Loucy (cell line): ENCODE measurements around the gene SLIT1.

Source experiments
- H2AFZ ChIP-seq: fragments of 200-600 bp; sonication (generic); 2 replicates; pipeline ENCODE4 v1.6.0; 2016; ENCODE audit warnings: antibody characterized with exemption, mild to moderate bottlenecking, low read length, moderate library complexity
- H3F3A ChIP-seq: fragments of 200-600 bp; 2 replicates; pipeline ENCODE4 v1.6.0; 2016; ENCODE audit warnings: antibody characterized with exemption, low read depth, mild to moderate bottlenecking
- H3K27me3 ChIP-seq: fragments of 200-600 bp; sonication (generic); 2 replicates; pipeline ENCODE4 v1.6.1; 2014; ENCODE audit warnings: low read length, mild to moderate bottlenecking; ENCODE audit not compliant: insufficient read depth, poor library complexity, severe bottlenecking
- H3K36me3 ChIP-seq: fragments of 200-600 bp; sonication (generic); 2 replicates; pipeline ENCODE4 v1.6.1; 2016; ENCODE audit warnings: low read length; ENCODE audit not compliant: insufficient read depth
- H3K4me1 ChIP-seq: fragments of 200-600 bp; sonication (generic); 2 replicates; pipeline ENCODE4 v1.5.1; 2014; ENCODE audit warnings: low read length, mild to moderate bottlenecking; ENCODE audit not compliant: insufficient read depth, poor library complexity, severe bottlenecking
- H3K4me2 ChIP-seq: fragments of 200-600 bp; sonication (generic); 2 replicates; pipeline ENCODE4 v1.6.0; 2014; ENCODE audit warnings: antibody characterized with exemption, low read length, low read depth, mild to moderate bottlenecking; ENCODE audit not compliant: poor library complexity, severe bottlenecking
- H3K4me3 ChIP-seq: fragments of 200-600 bp; sonication (generic); 2 replicates; pipeline ENCODE4 v1.5.1; 2014; ENCODE audit warnings: low read length, mild to moderate bottlenecking, mixed read lengths; ENCODE audit not compliant: poor library complexity, severe bottlenecking
- H3K79me2 ChIP-seq: fragments of 200-600 bp; sonication (generic); 2 replicates; pipeline ENCODE4 v1.6.1; 2014; ENCODE audit warnings: low read length; ENCODE audit not compliant: insufficient read depth
- H3K9ac ChIP-seq: fragments of 200-600 bp; sonication (generic); 2 replicates; pipeline ENCODE4 v1.6.0; 2014; ENCODE audit warnings: mild to moderate bottlenecking, low read depth, low read length, moderate library complexity; ENCODE audit not compliant: poor library complexity, severe bottlenecking
- H3K9me2 ChIP-seq: fragments of 200-600 bp; sonication (generic); replicated peaks from 2 replicates; pipeline ENCODE4 v1.6.1; 2016; ENCODE audit warnings: low read depth, low read length, mixed read lengths
- H3K9me3 ChIP-seq: fragments of 200-600 bp; sonication (generic); 2 replicates; pipeline ENCODE4 v1.6.1; 2014; ENCODE audit warnings: mild to moderate bottlenecking, antibody characterized with exemption, low read length, low read depth; ENCODE audit not compliant: insufficient read depth
- H4K20me1 ChIP-seq: fragments of 200-600 bp; sonication (generic); 2 replicates; pipeline ENCODE4 v1.6.0; 2014; ENCODE audit warnings: antibody characterized with exemption, low read length, mild to moderate bottlenecking; ENCODE audit not compliant: insufficient read depth, poor library complexity, severe bottlenecking
- EZH2phosphoT487 ChIP-seq: fragments of 200-600 bp; IDR thresholded peaks from 2 replicates; pipeline ENCODE4 v1.6.1; 2018; ENCODE audit warnings: antibody characterized with exemption, mild to moderate bottlenecking, moderate library complexity, borderline replicate concordance
- TF ChIP-seq, protein P1 (sequence below): fragments of 200-600 bp; sonication (generic); conservative IDR thresholded peaks from 2 replicates; pipeline ENCODE4 v1.5.1; 2014; ENCODE audit warnings: mild to moderate bottlenecking, antibody characterized with exemption, low read length

SLIT1 gene

DNA sequence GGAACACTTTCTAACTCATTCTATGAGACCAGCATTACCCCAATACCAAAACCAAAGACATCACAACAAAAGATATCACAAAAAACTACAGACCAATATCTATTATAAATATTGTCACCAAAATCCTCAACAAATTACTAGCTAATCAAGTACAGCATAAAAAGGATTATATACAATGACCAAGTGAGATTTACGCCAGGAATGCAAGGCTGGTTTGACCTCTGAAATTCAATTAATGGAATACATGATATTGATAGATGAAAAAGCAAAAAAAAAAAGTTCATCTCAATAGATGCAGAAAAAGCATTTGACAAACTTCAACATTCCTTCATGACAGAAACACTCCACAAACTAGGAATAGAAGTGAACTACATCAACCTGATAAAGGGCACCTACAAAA is 178.3 kb downstream of the SLIT1 start:
- Histone ChIP-seq H3K4me3 (no peak overlapping the region), H3K4me1 (no peaks in the 10 kb centered on the region), H2AFZ (no peak overlapping the region), H3K27me3 (no peaks in the 10 kb centered on the region), H3K9me2 (no peaks in the 10 kb centered on the region), H3F3A (no peaks in the 10 kb centered on the region), H3K79me2 (no peaks in the 10 kb centered on the region), H3K4me2 (no peak overlapping the region), H4K20me1 (no peaks in the 10 kb centered on the region), H3K9ac (no peak overlapping the region), H3K9me3 (peaks cover 11% of the 10 kb centered on the region), H3K36me3 (no peaks in the 10 kb centered on the region)
- TF ChIP-seq, protein P1, sequence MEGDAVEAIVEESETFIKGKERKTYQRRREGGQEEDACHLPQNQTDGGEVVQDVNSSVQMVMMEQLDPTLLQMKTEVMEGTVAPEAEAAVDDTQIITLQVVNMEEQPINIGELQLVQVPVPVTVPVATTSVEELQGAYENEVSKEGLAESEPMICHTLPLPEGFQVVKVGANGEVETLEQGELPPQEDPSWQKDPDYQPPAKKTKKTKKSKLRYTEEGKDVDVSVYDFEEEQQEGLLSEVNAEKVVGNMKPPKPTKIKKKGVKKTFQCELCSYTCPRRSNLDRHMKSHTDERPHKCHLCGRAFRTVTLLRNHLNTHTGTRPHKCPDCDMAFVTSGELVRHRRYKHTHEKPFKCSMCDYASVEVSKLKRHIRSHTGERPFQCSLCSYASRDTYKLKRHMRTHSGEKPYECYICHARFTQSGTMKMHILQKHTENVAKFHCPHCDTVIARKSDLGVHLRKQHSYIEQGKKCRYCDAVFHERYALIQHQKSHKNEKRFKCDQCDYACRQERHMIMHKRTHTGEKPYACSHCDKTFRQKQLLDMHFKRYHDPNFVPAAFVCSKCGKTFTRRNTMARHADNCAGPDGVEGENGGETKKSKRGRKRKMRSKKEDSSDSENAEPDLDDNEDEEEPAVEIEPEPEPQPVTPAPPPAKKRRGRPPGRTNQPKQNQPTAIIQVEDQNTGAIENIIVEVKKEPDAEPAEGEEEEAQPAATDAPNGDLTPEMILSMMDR, result no peak
- TF ChIP-seq EZH2phosphoT487, result no peak

DNA sequence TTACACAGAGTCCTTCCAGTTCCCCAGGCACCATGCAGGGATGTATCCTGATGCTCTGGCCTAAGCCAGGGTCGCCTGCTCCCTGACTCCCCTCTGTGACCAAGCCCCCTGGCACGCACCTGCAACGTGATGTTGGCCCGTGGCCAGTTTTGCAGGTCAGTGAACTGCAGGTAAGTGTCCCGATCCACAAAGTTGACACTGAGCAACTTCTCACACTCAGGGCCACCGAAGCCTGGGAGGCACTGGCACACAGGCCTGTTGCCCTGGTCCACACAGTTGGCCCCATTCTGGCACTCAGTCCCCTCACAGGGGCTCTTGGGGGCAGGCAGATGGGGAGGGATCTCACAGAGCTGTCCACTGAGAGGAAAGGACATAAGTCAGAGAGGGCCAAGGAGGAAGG is 179.4 kb downstream of the SLIT1 start:
- Histone ChIP-seq H3K9me2 (no peaks in the 10 kb centered on the region), H3K4me2 (no peak overlapping the region), H3K9ac (no peak overlapping the region), H3K27me3 (no peaks in the 10 kb centered on the region), H2AFZ (no peak overlapping the region), H3K9me3 (peaks cover 11% of the 10 kb centered on the region), H3K79me2 (no peaks in the 10 kb centered on the region), H3K4me1 (no peaks in the 10 kb centered on the region), H3K36me3 (no peaks in the 10 kb centered on the region), H3K4me3 (no peak overlapping the region), H3F3A (no peaks in the 10 kb centered on the region), H4K20me1 (no peaks in the 10 kb centered on the region)
- TF ChIP-seq, protein P1, result no peak
- no peak for TF ChIP-seq EZH2phosphoT487

DNA sequence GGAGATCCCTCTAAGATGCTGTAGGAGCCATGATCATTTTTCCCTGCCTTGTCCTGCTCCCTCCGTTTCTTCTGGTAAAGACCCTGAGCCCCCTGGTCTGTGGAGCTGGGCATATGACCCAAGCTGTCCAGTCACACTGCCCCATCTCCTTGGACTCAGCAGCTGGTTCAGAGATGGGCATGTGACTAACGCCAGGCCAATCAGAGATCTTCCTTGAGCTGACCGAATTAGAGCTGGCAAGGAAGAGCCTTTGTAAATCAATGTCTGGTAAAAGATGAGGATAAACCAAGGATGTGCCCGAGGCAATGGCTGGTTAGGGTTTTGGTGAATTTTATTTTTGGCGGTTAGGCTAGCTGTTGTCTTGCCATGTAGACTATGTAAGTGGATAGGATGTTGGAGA is 180.4 kb downstream of the SLIT1 start:
- no peaks in the 10 kb centered on the region for H3K4me1 ChIP-seq
- no peaks in the 10 kb centered on the region for H3K27me3 ChIP-seq
- no peak overlapping the region for H3K9ac ChIP-seq
- H3K36me3 ChIP-seq, result no peaks in the 10 kb centered on the region
- TF ChIP-seq, protein P1, result no peak
- TF ChIP-seq EZH2phosphoT487, result no peak
- no peaks in the 10 kb centered on the region for H3K9me2 ChIP-seq
- no peaks in the 10 kb centered on the region for H4K20me1 ChIP-seq
- H3F3A ChIP-seq, result no peaks in the 10 kb centered on the region
- no peaks in the 10 kb centered on the region for H3K79me2 ChIP-seq
- H3K4me2 ChIP-seq, result no peak overlapping the region
- H2AFZ ChIP-seq, result no peak overlapping the region
- peaks cover 11% of the 10 kb centered on the region for H3K9me3 ChIP-seq
- no peak overlapping the region for H3K4me3 ChIP-seq
